ENCODE measurements around the gene NFKBIB. TPM values are rescaled to one million over a fixed set of nuclear protein-coding genes. Genes with fewer than 3 reads are reported as not detected.
A peak's percentile ranks its signal among the peaks of the same experiment; 100 is the strongest.

NFKBIB gene
- polyA plus RNA-seq, 1 donor from 2014 or later = 21.4 TPM

GRCh38 chr19:38900743-38901190 is 998 bp downstream of the NFKBIB start:
- Histone ChIP-seq H3K79me2 (replicated peaks; ENCODE audit: insufficient read depth, low read length) (no peaks in the 10 kb centered on the region), H3K36me3 (ENCODE audit: insufficient read depth, low read length) (no peaks in the 10 kb centered on the region), H3F3A (ENCODE audit: insufficient read depth, low read length, poor library complexity, severe bottlenecking) (no peaks in the 10 kb centered on the region), H3K9me3 (ENCODE audit: low read length) (no peaks in the 10 kb centered on the region), H2AFZ (ENCODE audit: low read depth, low read length) (peak overlapping the region; percentile 87), H4K20me1 (ENCODE audit: insufficient read depth) (no peaks in the 10 kb centered on the region), H3K9ac (ENCODE audit: low read length) (peak overlapping the region; percentile 74), H3K4me2 (ENCODE audit: low read length) (peak overlapping the region; percentile 97), H3K27ac (ENCODE audit: low read length) (peak overlapping the region; percentile 82), H3K9me2 (ENCODE audit: insufficient read depth, low read length) (no peaks in the 10 kb centered on the region), H3K4me3 (ENCODE audit: low read length) (peak overlapping the region; percentile 83), H3K27me3 (ENCODE audit: insufficient read depth, low read depth, low read length) (no peaks in the 10 kb centered on the region)
- no peak for TF ChIP-seq MXI1 (conservative IDR thresholded peaks at IDR 0.05; ENCODE audit: poor library complexity, severe bottlenecking)
- TF ChIP-seq TAF1 (IDR thresholded peaks at IDR 0.05; ENCODE audit: low read depth) = no peak
- no peak for TF ChIP-seq SMC3 (conservative IDR thresholded peaks at IDR 0.05; ENCODE audit: poor library complexity)

- Histone ChIP-seq H3K9me2 (ENCODE audit: insufficient read depth, low read length) (no peaks in the 10 kb centered on the region), H3F3A (ENCODE audit: insufficient read depth, low read length, poor library complexity, severe bottlenecking) (no peaks in the 10 kb centered on the region), H3K9ac (ENCODE audit: low read length) (no peak overlapping the region), H4K20me1 (ENCODE audit: insufficient read depth) (no peaks in the 10 kb centered on the region), H3K36me3 (ENCODE audit: insufficient read depth, low read length) (no peaks in the 10 kb centered on the region), H2AFZ (ENCODE audit: low read depth, low read length) (no peak overlapping the region), H3K4me2 (ENCODE audit: low read length) (no peak overlapping the region), H3K79me2 (replicated peaks; ENCODE audit: insufficient read depth, low read length) (no peaks in the 10 kb centered on the region), H3K27me3 (ENCODE audit: insufficient read depth, low read depth, low read length) (no peaks in the 10 kb centered on the region), H3K27ac (ENCODE audit: low read length) (no peak overlapping the region), H3K4me3 (ENCODE audit: low read length) (no peak overlapping the region), H3K9me3 (ENCODE audit: low read length) (no peaks in the 10 kb centered on the region)
- no peak for TF ChIP-seq POLR2AphosphoS5 (IDR thresholded peaks at IDR 0.05)
- TF ChIP-seq SMC3 (conservative IDR thresholded peaks at IDR 0.05; ENCODE audit: poor library complexity) = no peak
- no peak for TF ChIP-seq EP300 (conservative IDR thresholded peaks at IDR 0.05; ENCODE audit: poor library complexity, severe bottlenecking)
- no peak for TF ChIP-seq TAF1 (IDR thresholded peaks at IDR 0.05; ENCODE audit: low read depth)
- TF ChIP-seq EZH2 (IDR thresholded peaks at IDR 0.05; ENCODE audit: borderline replicate concordance, insufficient read depth, low read length, poor library complexity, severe bottlenecking) = no peak
- TF ChIP-seq, protein P1, sequence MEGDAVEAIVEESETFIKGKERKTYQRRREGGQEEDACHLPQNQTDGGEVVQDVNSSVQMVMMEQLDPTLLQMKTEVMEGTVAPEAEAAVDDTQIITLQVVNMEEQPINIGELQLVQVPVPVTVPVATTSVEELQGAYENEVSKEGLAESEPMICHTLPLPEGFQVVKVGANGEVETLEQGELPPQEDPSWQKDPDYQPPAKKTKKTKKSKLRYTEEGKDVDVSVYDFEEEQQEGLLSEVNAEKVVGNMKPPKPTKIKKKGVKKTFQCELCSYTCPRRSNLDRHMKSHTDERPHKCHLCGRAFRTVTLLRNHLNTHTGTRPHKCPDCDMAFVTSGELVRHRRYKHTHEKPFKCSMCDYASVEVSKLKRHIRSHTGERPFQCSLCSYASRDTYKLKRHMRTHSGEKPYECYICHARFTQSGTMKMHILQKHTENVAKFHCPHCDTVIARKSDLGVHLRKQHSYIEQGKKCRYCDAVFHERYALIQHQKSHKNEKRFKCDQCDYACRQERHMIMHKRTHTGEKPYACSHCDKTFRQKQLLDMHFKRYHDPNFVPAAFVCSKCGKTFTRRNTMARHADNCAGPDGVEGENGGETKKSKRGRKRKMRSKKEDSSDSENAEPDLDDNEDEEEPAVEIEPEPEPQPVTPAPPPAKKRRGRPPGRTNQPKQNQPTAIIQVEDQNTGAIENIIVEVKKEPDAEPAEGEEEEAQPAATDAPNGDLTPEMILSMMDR (IDR thresholded peaks at IDR 0.05; ENCODE audit: poor library complexity, severe bottlenecking) = no peak
- no peak for TF ChIP-seq RAD21 (conservative IDR thresholded peaks at IDR 0.05)
- TF ChIP-seq, protein P2, sequence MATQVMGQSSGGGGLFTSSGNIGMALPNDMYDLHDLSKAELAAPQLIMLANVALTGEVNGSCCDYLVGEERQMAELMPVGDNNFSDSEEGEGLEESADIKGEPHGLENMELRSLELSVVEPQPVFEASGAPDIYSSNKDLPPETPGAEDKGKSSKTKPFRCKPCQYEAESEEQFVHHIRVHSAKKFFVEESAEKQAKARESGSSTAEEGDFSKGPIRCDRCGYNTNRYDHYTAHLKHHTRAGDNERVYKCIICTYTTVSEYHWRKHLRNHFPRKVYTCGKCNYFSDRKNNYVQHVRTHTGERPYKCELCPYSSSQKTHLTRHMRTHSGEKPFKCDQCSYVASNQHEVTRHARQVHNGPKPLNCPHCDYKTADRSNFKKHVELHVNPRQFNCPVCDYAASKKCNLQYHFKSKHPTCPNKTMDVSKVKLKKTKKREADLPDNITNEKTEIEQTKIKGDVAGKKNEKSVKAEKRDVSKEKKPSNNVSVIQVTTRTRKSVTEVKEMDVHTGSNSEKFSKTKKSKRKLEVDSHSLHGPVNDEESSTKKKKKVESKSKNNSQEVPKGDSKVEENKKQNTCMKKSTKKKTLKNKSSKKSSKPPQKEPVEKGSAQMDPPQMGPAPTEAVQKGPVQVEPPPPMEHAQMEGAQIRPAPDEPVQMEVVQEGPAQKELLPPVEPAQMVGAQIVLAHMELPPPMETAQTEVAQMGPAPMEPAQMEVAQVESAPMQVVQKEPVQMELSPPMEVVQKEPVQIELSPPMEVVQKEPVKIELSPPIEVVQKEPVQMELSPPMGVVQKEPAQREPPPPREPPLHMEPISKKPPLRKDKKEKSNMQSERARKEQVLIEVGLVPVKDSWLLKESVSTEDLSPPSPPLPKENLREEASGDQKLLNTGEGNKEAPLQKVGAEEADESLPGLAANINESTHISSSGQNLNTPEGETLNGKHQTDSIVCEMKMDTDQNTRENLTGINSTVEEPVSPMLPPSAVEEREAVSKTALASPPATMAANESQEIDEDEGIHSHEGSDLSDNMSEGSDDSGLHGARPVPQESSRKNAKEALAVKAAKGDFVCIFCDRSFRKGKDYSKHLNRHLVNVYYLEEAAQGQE (IDR thresholded peaks at IDR 0.05; ENCODE audit: borderline replicate concordance) = no peak
- TF ChIP-seq MXI1 (conservative IDR thresholded peaks at IDR 0.05; ENCODE audit: poor library complexity, severe bottlenecking) = no peak
These were observed 1.9 kb downstream of the NFKBIB start for GRCh38 chr19:38901683-38902082.
